ENCODE measurements around the gene CHSY1.
"Not testable (repeated sequence)": the region's sequence is repeated elsewhere in the genome, so short reads cannot be mapped to it uniquely, and the experiment has no call there.

Gene CHSY1

GRCh38 chr15:101132390-101133180 is 119.3 kb downstream of the CHSY1 start:
- no peak for DNase-seq

- DNase-seq: no peak
Measured at GRCh38 chr15:101131489-101132389, 120.1 kb downstream of the CHSY1 start.

GRCh38 chr15:101129851-101130380 is 121.9 kb downstream of the CHSY1 start:
- DNase-seq: no peak

- DNase-seq: no peak
Measured at GRCh38 chr15:101128221-101129015, 123.4 kb downstream of the CHSY1 start.

GRCh38 chr15:101127506-101128076 is 124.3 kb downstream of the CHSY1 start:
- peak; percentile 86 for DNase-seq

- peak; percentile 86 for DNase-seq
Measured at GRCh38 chr15:101126618-101127505, 125.0 kb downstream of the CHSY1 start.

- not testable (repeated sequence) for DNase-seq
Measured at GRCh38 chr15:101125881-101126428, 125.9 kb downstream of the CHSY1 start.

Measured in NCI-H1092 (cell line).